ENCODE measurements around the gene TRIM31. TPM values are rescaled to one million over a fixed set of nuclear protein-coding genes. Genes with fewer than 3 reads are reported as not detected.

TRIM31 gene
- total and polyA plus RNA-seq, 4 donors, result 0.16 to 1.3 (median 0.48) TPM

DNA sequence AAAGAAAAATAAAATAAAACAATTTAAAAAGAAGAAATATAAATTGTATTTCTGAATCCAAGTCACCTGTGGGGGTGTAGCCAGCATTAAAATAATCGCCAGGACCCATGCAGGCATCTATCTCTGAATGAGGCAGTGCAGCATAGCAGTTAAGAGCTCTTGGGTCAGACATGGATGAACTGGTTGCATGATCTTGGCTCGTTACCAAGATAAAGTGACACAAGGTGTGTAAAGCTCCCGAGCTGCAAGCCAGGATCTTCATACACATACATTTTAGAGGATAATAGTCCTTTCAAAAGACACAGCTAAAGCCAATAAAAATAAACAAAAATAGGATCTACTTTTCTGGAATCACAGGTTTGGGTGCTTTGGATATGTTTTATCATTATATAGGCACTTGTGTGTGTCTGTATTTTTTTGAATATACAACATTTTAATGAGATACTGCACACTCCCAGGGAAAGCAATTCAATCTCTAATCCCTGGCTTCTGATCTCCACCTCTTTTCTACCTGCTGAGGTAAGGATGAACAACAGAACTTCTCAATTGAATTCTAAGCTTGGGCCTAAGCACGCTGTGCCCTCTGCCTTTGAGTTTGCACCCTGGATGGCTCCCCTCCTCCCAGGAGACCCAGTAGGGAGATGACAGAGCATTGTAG lies 39.3 kb upstream of the TRIM31 start:
- no peak for DNase-seq (ENCODE audit: low spot score)
- H3K4me1 ChIP-seq (ENCODE audit: control insufficient read depth in 4 of 4, insufficient read depth in 4 of 4, low read length in 3 of 4), result peaks cover 0 to 23% (median 10%) of the 10 kb centered on the region in 4 donors
- H3K27me3 ChIP-seq (ENCODE audit: control insufficient read depth in 4 of 4, insufficient read depth in 4 of 4, low read length in 3 of 4), result no peaks in the 10 kb centered on the region
- H3K27ac ChIP-seq (ENCODE audit: low read depth in 1 of 2, low read length in 2 of 2), result no peak overlapping the region
- H3K9me3 ChIP-seq (ENCODE audit: control insufficient read depth in 4 of 4, low read length in 3 of 4), result no peaks in the 10 kb centered on the region
- no peak for TF ChIP-seq NR2F2 (IDR thresholded peaks at IDR 0.05)
- TF ChIP-seq, protein P1, sequence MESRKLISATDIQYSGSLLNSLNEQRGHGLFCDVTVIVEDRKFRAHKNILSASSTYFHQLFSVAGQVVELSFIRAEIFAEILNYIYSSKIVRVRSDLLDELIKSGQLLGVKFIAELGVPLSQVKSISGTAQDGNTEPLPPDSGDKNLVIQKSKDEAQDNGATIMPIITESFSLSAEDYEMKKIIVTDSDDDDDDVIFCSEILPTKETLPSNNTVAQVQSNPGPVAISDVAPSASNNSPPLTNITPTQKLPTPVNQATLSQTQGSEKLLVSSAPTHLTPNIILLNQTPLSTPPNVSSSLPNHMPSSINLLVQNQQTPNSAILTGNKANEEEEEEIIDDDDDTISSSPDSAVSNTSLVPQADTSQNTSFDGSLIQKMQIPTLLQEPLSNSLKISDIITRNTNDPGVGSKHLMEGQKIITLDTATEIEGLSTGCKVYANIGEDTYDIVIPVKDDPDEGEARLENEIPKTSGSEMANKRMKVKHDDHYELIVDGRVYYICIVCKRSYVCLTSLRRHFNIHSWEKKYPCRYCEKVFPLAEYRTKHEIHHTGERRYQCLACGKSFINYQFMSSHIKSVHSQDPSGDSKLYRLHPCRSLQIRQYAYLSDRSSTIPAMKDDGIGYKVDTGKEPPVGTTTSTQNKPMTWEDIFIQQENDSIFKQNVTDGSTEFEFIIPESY (IDR thresholded peaks at IDR 0.05), result no peak
- TF ChIP-seq, protein P2, sequence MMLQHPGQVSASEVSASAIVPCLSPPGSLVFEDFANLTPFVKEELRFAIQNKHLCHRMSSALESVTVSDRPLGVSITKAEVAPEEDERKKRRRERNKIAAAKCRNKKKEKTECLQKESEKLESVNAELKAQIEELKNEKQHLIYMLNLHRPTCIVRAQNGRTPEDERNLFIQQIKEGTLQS (IDR thresholded peaks at IDR 0.05), result no peak
- TF ChIP-seq YY1 (IDR thresholded peaks at IDR 0.05), result no peak
- no peak for TF ChIP-seq TAF1 (conservative IDR thresholded peaks at IDR 0.05)
- TF ChIP-seq, protein P3, sequence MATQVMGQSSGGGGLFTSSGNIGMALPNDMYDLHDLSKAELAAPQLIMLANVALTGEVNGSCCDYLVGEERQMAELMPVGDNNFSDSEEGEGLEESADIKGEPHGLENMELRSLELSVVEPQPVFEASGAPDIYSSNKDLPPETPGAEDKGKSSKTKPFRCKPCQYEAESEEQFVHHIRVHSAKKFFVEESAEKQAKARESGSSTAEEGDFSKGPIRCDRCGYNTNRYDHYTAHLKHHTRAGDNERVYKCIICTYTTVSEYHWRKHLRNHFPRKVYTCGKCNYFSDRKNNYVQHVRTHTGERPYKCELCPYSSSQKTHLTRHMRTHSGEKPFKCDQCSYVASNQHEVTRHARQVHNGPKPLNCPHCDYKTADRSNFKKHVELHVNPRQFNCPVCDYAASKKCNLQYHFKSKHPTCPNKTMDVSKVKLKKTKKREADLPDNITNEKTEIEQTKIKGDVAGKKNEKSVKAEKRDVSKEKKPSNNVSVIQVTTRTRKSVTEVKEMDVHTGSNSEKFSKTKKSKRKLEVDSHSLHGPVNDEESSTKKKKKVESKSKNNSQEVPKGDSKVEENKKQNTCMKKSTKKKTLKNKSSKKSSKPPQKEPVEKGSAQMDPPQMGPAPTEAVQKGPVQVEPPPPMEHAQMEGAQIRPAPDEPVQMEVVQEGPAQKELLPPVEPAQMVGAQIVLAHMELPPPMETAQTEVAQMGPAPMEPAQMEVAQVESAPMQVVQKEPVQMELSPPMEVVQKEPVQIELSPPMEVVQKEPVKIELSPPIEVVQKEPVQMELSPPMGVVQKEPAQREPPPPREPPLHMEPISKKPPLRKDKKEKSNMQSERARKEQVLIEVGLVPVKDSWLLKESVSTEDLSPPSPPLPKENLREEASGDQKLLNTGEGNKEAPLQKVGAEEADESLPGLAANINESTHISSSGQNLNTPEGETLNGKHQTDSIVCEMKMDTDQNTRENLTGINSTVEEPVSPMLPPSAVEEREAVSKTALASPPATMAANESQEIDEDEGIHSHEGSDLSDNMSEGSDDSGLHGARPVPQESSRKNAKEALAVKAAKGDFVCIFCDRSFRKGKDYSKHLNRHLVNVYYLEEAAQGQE (IDR thresholded peaks at IDR 0.05), result no peak
- no peak overlapping the region for H3K4me3 ChIP-seq (ENCODE audit: low read depth in 1 of 3, low read length in 3 of 3)
- H3K9ac ChIP-seq (ENCODE audit: low read depth in 1 of 2, low read length in 2 of 2), result no peak overlapping the region
- 50% methylated on average over 4 of the region's 4 CpGs for WGBS
- no peaks in the 10 kb centered on the region for H3K36me3 ChIP-seq (ENCODE audit: control insufficient read depth in 4 of 4, insufficient read depth in 3 of 4, low read depth in 1 of 4, low read length in 3 of 4)

DNA sequence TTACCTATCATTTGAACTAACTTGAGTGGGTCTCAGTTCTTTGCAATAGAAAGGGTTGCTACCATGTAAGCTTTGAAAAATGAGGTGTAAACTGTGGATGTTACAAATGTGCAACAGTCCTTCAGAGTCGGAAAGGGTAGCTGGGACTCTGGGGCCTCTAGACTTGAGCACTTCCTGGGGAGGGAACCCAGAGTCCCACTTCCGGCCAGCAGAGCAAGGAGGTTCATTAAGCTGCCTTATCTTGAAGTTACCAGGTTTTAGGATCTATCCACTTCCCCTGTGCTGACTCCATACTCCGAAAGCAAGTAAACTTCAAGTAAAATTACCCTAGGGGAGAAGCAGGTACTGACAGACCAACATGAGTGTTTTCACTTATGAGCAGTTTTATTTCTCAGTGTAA lies 38.7 kb upstream of the TRIM31 start:
- peaks cover 0 to 20% (median 10%) of the 10 kb centered on the region in 4 donors for H3K4me1 ChIP-seq (ENCODE audit: control insufficient read depth in 4 of 4, insufficient read depth in 4 of 4, low read length in 3 of 4)
- 72% methylated on average over 3 of the region's 3 CpGs for WGBS
- H3K27me3 ChIP-seq (ENCODE audit: control insufficient read depth in 4 of 4, insufficient read depth in 4 of 4, low read length in 3 of 4), result no peaks in the 10 kb centered on the region
- no peak for DNase-seq (ENCODE audit: low spot score)
- H3K4me3 ChIP-seq (ENCODE audit: low read depth in 1 of 3, low read length in 3 of 3), result no peak overlapping the region
- no peaks in the 10 kb centered on the region for H3K9me3 ChIP-seq (ENCODE audit: control insufficient read depth in 4 of 4, low read length in 3 of 4)
- H3K27ac ChIP-seq (ENCODE audit: low read depth in 1 of 2, low read length in 2 of 2), result no peak overlapping the region
- no peak overlapping the region for H3K9ac ChIP-seq (ENCODE audit: low read depth in 1 of 2, low read length in 2 of 2)
- H3K36me3 ChIP-seq (ENCODE audit: control insufficient read depth in 4 of 4, insufficient read depth in 3 of 4, low read depth in 1 of 4, low read length in 3 of 4), result no peaks in the 10 kb centered on the region
- TF ChIP-seq RAD21 (IDR thresholded peaks at IDR 0.05) (no peak), HNF4A (conservative IDR thresholded peaks at IDR 0.05) (no peak), YY1 (IDR thresholded peaks at IDR 0.05) (no peak), TAF1 (conservative IDR thresholded peaks at IDR 0.05) (no peak), SP1 (IDR thresholded peaks at IDR 0.05) (no peak), GABPA (IDR thresholded peaks at IDR 0.05 in 1 of 2, conservative IDR thresholded peaks at IDR 0.05 in 1 of 2) (no peak), EGR1 (IDR thresholded peaks at IDR 0.05; ENCODE audit: low read depth in 2 of 2) (no peak), FOXA2 (IDR thresholded peaks at IDR 0.05) (no peak), HNF4G (IDR thresholded peaks at IDR 0.05) (no peak), NR2F2 (IDR thresholded peaks at IDR 0.05) (no peak), FOXA1 (IDR thresholded peaks at IDR 0.05) (no peak), RXRA (IDR thresholded peaks at IDR 0.05) (no peak)
- TF ChIP-seq, protein P4, sequence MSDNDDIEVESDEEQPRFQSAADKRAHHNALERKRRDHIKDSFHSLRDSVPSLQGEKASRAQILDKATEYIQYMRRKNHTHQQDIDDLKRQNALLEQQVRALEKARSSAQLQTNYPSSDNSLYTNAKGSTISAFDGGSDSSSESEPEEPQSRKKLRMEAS (IDR thresholded peaks at IDR 0.05), result no peak
- TF ChIP-seq, protein P3 (IDR thresholded peaks at IDR 0.05), result no peak
- TF ChIP-seq, protein P2 (IDR thresholded peaks at IDR 0.05), result no peak
- TF ChIP-seq, protein P1 (IDR thresholded peaks at IDR 0.05), result no peak
- TF ChIP-seq, protein P5, sequence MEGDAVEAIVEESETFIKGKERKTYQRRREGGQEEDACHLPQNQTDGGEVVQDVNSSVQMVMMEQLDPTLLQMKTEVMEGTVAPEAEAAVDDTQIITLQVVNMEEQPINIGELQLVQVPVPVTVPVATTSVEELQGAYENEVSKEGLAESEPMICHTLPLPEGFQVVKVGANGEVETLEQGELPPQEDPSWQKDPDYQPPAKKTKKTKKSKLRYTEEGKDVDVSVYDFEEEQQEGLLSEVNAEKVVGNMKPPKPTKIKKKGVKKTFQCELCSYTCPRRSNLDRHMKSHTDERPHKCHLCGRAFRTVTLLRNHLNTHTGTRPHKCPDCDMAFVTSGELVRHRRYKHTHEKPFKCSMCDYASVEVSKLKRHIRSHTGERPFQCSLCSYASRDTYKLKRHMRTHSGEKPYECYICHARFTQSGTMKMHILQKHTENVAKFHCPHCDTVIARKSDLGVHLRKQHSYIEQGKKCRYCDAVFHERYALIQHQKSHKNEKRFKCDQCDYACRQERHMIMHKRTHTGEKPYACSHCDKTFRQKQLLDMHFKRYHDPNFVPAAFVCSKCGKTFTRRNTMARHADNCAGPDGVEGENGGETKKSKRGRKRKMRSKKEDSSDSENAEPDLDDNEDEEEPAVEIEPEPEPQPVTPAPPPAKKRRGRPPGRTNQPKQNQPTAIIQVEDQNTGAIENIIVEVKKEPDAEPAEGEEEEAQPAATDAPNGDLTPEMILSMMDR (IDR thresholded peaks at IDR 0.05; ENCODE audit: low read depth, low read length, missing input control), result no peak
